Measurements from ENCODE around the gene PPP1CA. TPM values are rescaled to one million over a fixed set of nuclear protein-coding genes. Genes with fewer than 3 reads are reported as not detected.

PPP1CA gene
- total and polyA plus RNA-seq, 4 donors: 62.4 to 92.9 (median 75.9) TPM

- Histone ChIP-seq H3K9me3 (ENCODE audit: control insufficient read depth in 4 of 4, low read length in 3 of 4) (no peaks in the 10 kb centered on the region), H3K36me3 (ENCODE audit: control insufficient read depth in 4 of 4, insufficient read depth in 3 of 4, low read depth in 1 of 4, low read length in 3 of 4) (no peaks in the 10 kb centered on the region), H3K9ac (ENCODE audit: low read depth in 1 of 2, low read length in 2 of 2) (no peak overlapping the region), H3K27ac (ENCODE audit: low read depth in 1 of 2, low read length in 2 of 2) (no peak overlapping the region), H3K4me3 (ENCODE audit: low read depth in 1 of 3, low read length in 3 of 3) (no peak overlapping the region), H3K27me3 (ENCODE audit: control insufficient read depth in 4 of 4, insufficient read depth in 4 of 4, low read length in 3 of 4) (no peaks in the 10 kb centered on the region), H3K4me1 (ENCODE audit: control insufficient read depth in 4 of 4, insufficient read depth in 4 of 4, low read length in 3 of 4) (peaks cover 4 to 14% (median 10%) of the 10 kb centered on the region in 4 donors)
- TF ChIP-seq HNF4A (conservative IDR thresholded peaks at IDR 0.05) (peak in 1 of 2 donors; percentile 39), MAX (IDR thresholded peaks at IDR 0.05) (no peak), EGR1 (IDR thresholded peaks at IDR 0.05; ENCODE audit: low read depth in 2 of 2) (no peak), NR2F2 (IDR thresholded peaks at IDR 0.05) (peak; percentile 76), RXRA (IDR thresholded peaks at IDR 0.05) (peak in 1 of 2 donors; percentile 30), REST (IDR thresholded peaks at IDR 0.05) (no peak), FOXA2 (IDR thresholded peaks at IDR 0.05) (no peak)
- WGBS: 87% methylated on average over 9 of the region's 9 CpGs
- no peak for DNase-seq (ENCODE audit: low spot score)
These were observed 4.2 kb upstream of the PPP1CA start for GRCh38 chr11:67405688-67406339.

DNA sequence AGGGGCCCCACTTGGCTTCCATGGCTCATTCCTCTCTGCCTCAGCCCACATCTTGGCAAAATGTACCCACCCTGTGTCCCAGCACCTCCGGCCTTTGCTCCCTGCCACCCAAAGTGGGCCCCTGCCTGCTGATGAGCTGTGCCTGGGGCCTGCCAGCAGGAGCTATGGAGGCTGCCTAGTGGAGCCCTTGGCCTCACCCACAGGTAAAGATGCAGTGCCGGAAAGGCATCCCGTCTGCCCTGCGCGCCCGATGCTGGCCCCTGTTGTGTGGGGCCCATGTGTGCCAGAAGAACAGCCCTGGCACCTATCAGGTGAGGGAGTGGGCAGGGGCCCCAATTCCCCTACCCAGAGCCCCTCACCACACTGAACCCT, 3.5 kb upstream of the PPP1CA start:
- no peaks in the 10 kb centered on the region for H3K36me3 ChIP-seq (ENCODE audit: control insufficient read depth in 4 of 4, insufficient read depth in 3 of 4, low read depth in 1 of 4, low read length in 3 of 4)
- H3K9ac ChIP-seq (ENCODE audit: low read depth in 1 of 2, low read length in 2 of 2): no peak overlapping the region
- WGBS: 88% methylated on average over 6 of the region's 6 CpGs
- no peaks in the 10 kb centered on the region for H3K27me3 ChIP-seq (ENCODE audit: control insufficient read depth in 4 of 4, insufficient read depth in 4 of 4, low read length in 3 of 4)
- H3K27ac ChIP-seq (ENCODE audit: low read depth in 1 of 2, low read length in 2 of 2): peak overlapping the region; percentile 20 to 59
- H3K4me3 ChIP-seq (ENCODE audit: low read depth in 1 of 3, low read length in 3 of 3): no peak overlapping the region
- no peak for TF ChIP-seq SP1 (IDR thresholded peaks at IDR 0.05)
- TF ChIP-seq, protein P1, sequence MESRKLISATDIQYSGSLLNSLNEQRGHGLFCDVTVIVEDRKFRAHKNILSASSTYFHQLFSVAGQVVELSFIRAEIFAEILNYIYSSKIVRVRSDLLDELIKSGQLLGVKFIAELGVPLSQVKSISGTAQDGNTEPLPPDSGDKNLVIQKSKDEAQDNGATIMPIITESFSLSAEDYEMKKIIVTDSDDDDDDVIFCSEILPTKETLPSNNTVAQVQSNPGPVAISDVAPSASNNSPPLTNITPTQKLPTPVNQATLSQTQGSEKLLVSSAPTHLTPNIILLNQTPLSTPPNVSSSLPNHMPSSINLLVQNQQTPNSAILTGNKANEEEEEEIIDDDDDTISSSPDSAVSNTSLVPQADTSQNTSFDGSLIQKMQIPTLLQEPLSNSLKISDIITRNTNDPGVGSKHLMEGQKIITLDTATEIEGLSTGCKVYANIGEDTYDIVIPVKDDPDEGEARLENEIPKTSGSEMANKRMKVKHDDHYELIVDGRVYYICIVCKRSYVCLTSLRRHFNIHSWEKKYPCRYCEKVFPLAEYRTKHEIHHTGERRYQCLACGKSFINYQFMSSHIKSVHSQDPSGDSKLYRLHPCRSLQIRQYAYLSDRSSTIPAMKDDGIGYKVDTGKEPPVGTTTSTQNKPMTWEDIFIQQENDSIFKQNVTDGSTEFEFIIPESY (IDR thresholded peaks at IDR 0.05): no peak
- TF ChIP-seq FOXA2 (IDR thresholded peaks at IDR 0.05): no peak
- TF ChIP-seq TAF1 (conservative IDR thresholded peaks at IDR 0.05): no peak
- TF ChIP-seq JUND (IDR thresholded peaks at IDR 0.05): no peak
- no peak for TF ChIP-seq GABPA (IDR thresholded peaks at IDR 0.05 in 1 of 2, conservative IDR thresholded peaks at IDR 0.05 in 1 of 2)
- TF ChIP-seq HNF4A (conservative IDR thresholded peaks at IDR 0.05): no peak
- TF ChIP-seq NR2F2 (IDR thresholded peaks at IDR 0.05): no peak
- peaks cover 9 to 20% (median 15%) of the 10 kb centered on the region in 4 donors for H3K4me1 ChIP-seq (ENCODE audit: control insufficient read depth in 4 of 4, insufficient read depth in 4 of 4, low read length in 3 of 4)
- no peak for DNase-seq (ENCODE audit: low spot score)
- H3K9me3 ChIP-seq (ENCODE audit: control insufficient read depth in 4 of 4, low read length in 3 of 4): no peaks in the 10 kb centered on the region

All from liver (tissue), 9 donors.